KOPT-K1 (cell line): ENCODE measurements around the gene CTSS.
"Not testable (repeated sequence)": the region's sequence is repeated elsewhere in the genome, so short reads cannot be mapped to it uniquely, and the experiment has no call there.

Experiments used
- H3K27ac ChIP-seq: fragments of 200-600 bp; sonication (generic); 2 replicates; pipeline ENCODE4 v1.5.1; 2016; ENCODE audit warnings: antibody characterized with exemption, mild to moderate bottlenecking, low read depth, low read length; ENCODE audit not compliant: poor library complexity, severe bottlenecking
- H3K36me3 ChIP-seq: fragments of 200-600 bp; sonication (generic); 2 replicates; pipeline ENCODE4 v1.5.1; 2017; ENCODE audit warnings: antibody characterized with exemption, mild to moderate bottlenecking, low read length, moderate library complexity; ENCODE audit not compliant: insufficient read depth
- H3K9me3 ChIP-seq: fragments of 200-600 bp; sonication (generic); 2 replicates; pipeline ENCODE4 v1.5.1; 2017; ENCODE audit warnings: antibody characterized with exemption, low read length, mild to moderate bottlenecking; ENCODE audit not compliant: insufficient read depth, poor library complexity, severe bottlenecking

Gene CTSS

DNA sequence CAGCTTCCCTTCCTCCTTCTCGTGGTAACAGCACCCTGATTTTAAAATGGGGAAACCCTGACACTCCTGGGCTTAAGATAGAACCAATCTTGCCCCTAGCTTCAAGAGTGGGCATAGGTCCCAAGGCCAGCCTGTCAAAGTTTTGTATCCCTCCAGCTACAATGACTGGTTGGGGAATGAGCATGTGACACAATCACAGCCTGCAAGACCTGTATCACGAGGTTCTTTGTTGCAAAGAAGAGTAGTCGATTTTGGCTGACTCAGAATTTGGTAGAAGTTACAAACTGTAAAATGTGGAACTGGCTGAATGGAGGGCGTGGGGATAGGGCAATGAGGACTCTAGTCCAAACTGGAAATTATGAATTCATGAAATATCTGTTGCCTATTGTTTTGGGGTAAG lies 23.8 kb upstream of the CTSS start:
- H3K36me3 ChIP-seq: no peaks in the 10 kb centered on the region
- H3K27ac ChIP-seq: no peak overlapping the region
- H3K9me3 ChIP-seq: no peaks in the 10 kb centered on the region

DNA sequence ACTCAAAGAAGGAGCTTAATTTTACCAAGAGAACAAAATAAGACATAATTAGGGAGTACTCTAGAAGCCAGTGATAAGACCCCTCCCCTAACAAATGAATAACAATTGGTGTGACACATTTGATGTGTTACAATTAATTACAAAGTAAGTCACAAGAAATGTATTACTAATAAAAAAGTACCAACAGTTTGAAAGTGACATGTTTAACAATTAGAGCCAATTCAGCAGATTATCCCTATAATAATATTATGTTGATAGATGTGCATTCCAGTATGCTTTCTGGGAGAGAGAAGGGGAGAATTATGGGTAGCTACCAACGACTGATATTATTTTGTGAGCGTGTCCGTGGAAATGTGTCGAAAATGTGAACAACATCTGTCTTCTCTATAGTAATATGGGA lies 23.4 kb upstream of the CTSS start:
- Histone ChIP-seq H3K9me3 (no peaks in the 10 kb centered on the region), H3K27ac (no peak overlapping the region), H3K36me3 (no peaks in the 10 kb centered on the region)

DNA sequence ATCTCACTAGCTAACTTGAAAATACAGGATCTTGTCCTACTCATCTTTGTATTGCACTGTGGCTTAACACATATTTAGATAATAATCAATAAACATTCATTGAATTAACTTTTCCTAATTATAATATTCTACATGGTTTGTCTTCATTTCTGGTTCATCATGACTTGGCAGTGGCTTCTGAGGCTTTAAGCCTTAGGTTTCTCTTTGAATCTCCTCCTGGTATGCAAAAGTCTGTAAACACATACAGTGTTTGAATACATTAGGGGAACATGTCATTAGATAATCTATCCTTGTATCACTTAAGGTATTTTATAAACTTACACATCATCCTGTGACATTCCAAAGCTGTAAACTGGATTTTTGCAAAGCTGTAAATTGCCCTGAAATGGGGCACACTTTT lies 21.9 kb upstream of the CTSS start:
- Histone ChIP-seq H3K9me3 (no peaks in the 10 kb centered on the region), H3K36me3 (no peaks in the 10 kb centered on the region), H3K27ac (no peak overlapping the region)

DNA sequence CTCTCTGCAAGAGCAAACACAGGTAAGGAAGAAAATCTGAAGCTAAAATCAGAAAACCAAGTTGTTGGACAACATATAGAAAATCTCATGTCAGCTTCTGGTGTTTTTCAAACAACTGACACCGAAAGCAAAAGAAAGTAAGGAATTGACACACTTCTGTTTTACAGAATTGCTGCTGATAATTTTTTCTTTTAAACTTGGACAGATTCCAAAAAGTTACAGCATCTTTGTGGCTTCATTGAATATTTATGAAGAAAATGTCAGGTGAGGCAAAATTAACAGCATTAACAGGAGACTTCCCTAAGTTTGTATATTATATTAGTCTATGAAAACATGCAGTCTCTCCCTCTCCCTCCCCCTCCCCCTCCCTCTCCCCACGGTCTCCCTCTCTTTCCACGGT lies 14.9 kb upstream of the CTSS start:
- Histone ChIP-seq H3K36me3 (no peaks in the 10 kb centered on the region), H3K27ac (no peak overlapping the region), H3K9me3 (no peaks in the 10 kb centered on the region)

DNA sequence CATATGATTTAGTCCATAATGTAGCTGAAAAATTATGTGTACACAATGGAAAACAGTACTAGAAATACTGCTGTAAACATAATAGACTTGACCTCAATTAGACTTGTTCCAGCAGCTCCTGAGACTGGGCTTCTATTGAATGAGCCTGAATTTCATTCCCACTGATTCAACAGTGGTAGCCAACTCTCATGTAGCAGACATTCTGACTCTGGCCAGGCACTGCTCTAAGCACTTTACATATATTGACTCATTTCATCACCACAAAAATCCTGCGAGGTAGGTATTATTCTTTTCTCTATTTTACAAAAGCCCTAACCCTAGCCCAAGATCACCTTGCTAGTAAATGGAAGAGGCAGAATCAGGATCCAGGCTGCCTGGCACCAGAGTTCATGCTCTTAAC lies 12.8 kb upstream of the CTSS start:
- H3K9me3 ChIP-seq: no peaks in the 10 kb centered on the region
- H3K27ac ChIP-seq: no peak overlapping the region
- H3K36me3 ChIP-seq: no peaks in the 10 kb centered on the region

DNA sequence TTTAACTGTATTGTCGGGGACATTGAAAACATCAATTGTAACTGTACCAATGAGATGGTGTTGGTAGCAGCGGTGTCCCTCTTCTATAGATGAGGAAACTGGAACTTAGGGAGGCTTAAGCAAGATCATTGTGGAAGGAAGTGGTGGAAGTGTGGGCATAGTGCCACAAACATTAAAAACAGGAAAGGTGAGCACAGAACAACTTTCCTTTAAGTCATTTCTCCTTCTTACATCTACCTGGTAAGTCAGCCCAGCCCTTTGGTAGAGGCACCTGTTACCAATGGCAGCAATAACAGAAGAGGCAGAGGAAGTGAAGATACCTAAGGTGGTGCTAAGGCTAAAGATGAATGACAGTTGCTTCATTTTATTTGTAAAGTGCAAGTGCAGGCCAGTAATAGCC lies 12.0 kb upstream of the CTSS start:
- H3K36me3 ChIP-seq: no peaks in the 10 kb centered on the region
- H3K9me3 ChIP-seq: no peaks in the 10 kb centered on the region
- H3K27ac ChIP-seq: no peak overlapping the region

DNA sequence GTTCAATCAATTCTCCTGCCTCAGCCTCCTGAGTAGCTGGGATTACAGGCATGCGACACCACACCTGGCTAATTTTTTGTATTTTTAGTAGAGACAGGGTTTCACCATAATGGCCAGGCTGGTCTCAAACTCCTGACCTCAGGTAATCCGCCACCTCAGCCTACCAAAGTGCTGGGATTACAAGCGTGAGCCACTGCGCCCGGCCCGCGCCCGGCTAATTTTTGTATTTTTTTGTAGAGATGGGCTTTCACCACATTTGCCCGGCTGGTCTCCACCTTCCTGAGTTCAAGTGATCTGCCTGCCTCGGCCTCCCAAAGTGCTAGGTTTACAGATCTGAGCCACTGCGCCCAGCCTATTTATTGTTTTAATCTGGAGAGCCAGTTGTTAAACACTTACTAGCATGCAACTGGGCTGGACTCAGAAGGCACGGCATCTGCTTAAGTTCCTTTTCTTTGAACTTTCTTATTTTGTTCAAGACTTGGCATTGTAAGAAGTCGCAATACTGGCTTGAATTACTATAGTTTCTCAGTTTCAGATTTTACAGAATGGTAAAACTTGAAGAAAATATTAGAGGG lies 10.4 kb upstream of the CTSS start:
- not testable (repeated sequence) for H3K27ac ChIP-seq, H3K9me3 ChIP-seq, H3K36me3 ChIP-seq

DNA sequence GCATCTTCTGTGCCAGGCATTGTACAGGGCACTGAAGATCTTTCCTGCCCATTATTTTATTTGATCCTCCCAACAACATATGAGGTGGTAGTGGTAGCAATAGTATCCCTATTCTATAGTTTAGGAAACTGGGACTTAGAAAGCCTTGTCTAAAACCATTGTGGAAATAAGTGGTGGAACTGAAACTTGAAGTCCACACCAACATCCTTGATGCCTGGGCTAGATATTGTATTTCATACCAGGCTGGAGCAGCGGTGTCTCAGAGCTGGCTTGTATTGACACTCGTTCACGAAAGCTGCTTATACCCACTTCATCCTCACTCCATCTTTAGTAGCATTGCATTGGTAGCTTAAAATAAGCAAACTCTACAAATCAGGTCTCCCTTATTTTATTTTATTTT lies 9.7 kb upstream of the CTSS start:
- Histone ChIP-seq H3K36me3 (no peaks in the 10 kb centered on the region), H3K27ac (no peak overlapping the region), H3K9me3 (no peaks in the 10 kb centered on the region)

DNA sequence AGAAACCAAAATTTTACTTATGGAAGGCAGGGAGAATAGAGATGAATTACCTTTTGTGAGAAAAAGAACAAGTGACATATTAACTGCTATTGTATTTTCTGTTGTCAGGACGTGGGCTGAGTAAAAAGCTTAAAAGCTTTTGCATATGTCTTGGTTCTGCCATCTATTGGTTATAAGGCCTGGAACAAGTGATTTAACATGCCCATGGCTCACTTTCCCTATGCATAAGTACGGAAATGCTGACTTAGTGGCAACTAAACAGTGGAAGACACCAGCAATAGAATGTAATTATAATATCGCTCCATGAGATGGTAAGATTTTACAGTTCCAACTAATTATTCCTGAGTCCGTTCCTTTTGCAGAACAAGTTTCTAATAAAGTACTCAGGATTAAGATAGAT lies 6.7 kb upstream of the CTSS start:
- Histone ChIP-seq H3K9me3 (no peaks in the 10 kb centered on the region), H3K36me3 (no peaks in the 10 kb centered on the region), H3K27ac (no peak overlapping the region)

DNA sequence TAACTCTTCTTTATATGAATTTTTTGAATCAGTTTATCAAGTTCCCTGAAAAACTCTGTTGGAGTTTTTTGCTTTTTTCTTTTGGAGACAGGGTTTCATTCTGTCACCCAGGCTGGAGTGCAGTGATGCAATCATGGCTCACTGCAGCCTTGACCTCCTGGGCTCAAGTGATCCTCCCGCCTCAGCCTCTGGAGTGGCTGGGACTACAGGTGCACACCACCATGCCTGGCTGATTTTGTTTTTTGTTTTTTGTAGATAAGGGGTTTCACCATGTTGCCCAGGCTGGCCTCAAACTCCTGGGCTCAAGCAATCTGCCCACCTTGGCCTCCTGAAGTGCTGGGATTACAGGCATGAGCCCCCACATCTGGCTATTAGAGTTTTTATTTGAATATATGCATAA lies 2.1 kb upstream of the CTSS start:
- H3K36me3 ChIP-seq, H3K9me3 ChIP-seq, H3K27ac ChIP-seq: not testable (repeated sequence)

DNA sequence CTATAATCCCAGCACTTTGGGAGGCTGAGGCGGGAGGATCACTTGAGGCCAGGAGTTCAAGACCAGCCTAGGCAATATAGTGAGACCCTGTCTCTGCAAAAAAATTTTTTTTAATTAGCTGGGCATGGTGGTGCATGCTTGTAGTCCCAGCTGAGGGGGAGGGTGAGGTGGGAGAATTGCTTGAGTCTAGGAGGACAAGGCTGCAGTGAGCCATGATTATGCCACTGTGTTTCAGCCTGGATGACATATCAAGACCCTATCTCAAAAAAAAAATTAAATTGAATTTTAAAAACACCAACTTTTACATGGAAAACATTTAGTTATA lies 361 bp upstream of the CTSS start:
- H3K27ac ChIP-seq: peak overlapping the region; percentile 61
- not testable (repeated sequence) for H3K36me3 ChIP-seq, H3K9me3 ChIP-seq

DNA sequence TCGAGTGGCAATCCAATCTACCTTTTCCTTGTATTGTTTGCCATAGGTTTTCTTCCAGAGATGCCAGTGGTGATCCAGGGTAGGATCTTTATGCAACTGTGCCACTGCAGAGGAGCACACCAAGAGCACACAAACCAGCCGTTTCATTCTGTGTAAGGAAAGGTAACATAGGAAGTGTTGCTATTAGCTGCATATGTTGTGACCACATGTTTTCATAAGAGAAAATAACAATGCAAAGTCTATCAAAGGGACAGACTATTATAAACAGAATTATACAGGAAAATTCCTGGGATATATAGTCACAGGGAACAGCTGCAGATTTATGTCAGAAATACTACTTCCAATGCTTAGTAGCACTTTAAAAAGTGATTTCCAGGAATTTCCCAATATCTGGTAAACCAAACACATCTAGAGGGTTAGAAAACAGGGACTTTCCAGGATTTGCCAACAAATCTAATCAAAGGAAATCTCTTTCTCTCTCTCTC lies 919 bp downstream of the CTSS start:
- H3K9me3 ChIP-seq: peaks cover 9% of the 10 kb centered on the region
- H3K27ac ChIP-seq: no peak overlapping the region
- H3K36me3 ChIP-seq: 0 out of 2 replicates have a peak, but pooled peaks cover 6% of the 10 kb centered on the region

DNA sequence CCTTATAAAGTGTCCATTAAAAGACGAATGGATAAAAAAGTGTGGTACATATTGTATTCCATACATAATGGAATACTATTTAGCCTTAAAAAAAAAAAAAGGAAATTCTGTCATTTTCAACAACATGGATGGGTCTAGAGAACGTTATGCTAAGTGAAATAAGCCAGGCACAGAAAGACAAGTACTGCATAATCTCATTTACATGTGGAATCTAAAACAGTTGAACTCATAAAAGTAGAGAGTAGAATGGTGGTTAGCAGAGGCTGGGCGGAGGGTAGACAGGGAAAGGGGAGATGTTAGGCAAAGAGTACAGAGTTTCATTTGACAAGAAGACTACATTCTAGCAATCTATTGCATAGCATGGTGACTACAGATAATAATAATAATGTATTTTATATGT lies 2.6 kb downstream of the CTSS start:
- peaks cover 9% of the 10 kb centered on the region for H3K9me3 ChIP-seq
- H3K36me3 ChIP-seq: 0 out of 2 replicates have a peak, but pooled peaks cover 6% of the 10 kb centered on the region
- H3K27ac ChIP-seq: no peak overlapping the region

DNA sequence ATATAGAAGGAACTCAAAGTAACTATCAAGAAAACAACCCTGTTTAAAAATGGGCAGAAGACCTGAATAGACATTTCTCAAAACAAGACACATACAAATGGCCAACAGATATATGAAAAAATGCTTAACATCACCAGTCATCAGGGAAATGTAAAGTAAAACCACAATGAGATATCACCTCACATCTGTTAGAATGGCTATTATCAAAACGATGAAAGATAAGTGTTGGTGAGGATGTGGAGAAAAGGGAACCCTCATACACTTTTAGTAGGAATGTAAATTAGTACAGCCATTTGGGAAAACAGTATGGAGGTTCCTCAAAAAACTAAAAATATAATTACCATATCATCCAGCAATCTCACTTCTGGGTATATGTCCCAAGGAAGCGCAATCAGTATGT lies 3.0 kb downstream of the CTSS start:
- H3K36me3 ChIP-seq: 0 out of 2 replicates have a peak, but pooled peaks cover 6% of the 10 kb centered on the region
- H3K9me3 ChIP-seq: peaks cover 9% of the 10 kb centered on the region
- no peak overlapping the region for H3K27ac ChIP-seq

DNA sequence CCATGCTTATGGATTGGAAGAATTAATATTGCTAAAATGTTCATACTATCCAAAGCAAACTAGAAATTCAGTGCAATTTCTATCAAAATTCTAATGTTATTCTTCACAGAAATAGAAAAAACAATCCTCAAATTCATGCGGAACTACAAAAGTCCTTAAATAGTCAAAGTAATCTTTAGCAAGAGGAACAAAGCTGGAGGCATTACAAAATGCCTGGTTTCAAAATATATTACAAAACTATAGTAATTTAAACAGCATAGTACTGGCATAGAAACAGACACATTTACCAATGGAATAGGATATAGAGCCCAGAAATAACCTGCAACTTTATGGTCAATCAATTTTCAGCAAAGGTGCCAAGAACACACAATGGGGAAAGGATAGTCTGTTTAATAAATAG lies 3.8 kb downstream of the CTSS start:
- 0 out of 2 replicates have a peak, but pooled peaks cover 6% of the 10 kb centered on the region for H3K36me3 ChIP-seq

DNA sequence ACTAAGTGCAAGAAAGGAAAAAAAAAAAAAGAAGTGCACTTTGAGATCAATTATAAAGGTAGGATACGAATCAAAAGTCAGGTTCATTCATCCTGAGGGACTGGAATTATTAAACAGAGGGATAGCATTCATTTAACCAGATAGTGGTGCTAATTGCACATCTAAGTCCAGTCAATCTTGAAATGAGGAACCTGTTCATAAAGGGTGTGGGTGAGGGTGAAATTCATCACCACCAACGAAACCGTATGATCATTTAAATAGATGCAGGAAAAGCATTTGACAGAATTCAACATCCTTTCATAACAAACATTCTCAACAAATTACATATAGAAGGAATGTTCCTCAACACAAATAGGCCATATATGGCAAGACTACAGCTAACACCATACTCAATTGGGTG lies 5.6 kb downstream of the CTSS start:
- Histone ChIP-seq H3K36me3 (peaks cover 8% of the 10 kb centered on the region; the same call in 1 of the 2 replicates), H3K9me3 (peaks cover 9% of the 10 kb centered on the region), H3K27ac (no peak overlapping the region)

More for the DNA sequence above, 3.8 kb downstream of the CTSS start:
- H3K27ac ChIP-seq: no peak overlapping the region
- H3K9me3 ChIP-seq: peaks cover 9% of the 10 kb centered on the region
